Neuronal stem cell (in vitro differentiated cells): ENCODE results near the gene MFF.

Experiments
- DNase-seq: peaks from one replicate; pipeline ENCODE4 v3.0.0-alpha.2; 2013; ENCODE audit warnings: low spot score
- H2AFZ ChIP-seq: one replicate; pipeline ENCODE4 v1.6.1; 2013; ENCODE audit warnings: mild to moderate bottlenecking, low read length, inconsistent platforms
- H2AK5ac ChIP-seq: 2 replicates; pipeline ENCODE4 v1.6.1; 2013; ENCODE audit warnings: low read depth, mild to moderate bottlenecking, inconsistent platforms, low read length, moderate library complexity, mixed read lengths
- H2BK120ac ChIP-seq: 2 replicates; pipeline ENCODE4 v1.6.1; 2013; ENCODE audit warnings: low read depth, mild to moderate bottlenecking, inconsistent platforms, low read length, moderate library complexity, mixed read lengths
- H2BK12ac ChIP-seq: one replicate; pipeline ENCODE4 v1.6.1; 2013; ENCODE audit warnings: low read length, inconsistent platforms
- H2BK15ac ChIP-seq: 2 replicates; pipeline ENCODE4 v1.6.1; 2013; ENCODE audit warnings: mild to moderate bottlenecking, low read length, inconsistent platforms, mixed read lengths
- H2BK5ac ChIP-seq: one replicate; pipeline ENCODE4 v1.6.1; 2013; ENCODE audit warnings: inconsistent platforms, mild to moderate bottlenecking, low read length, moderate library complexity
- H3K14ac ChIP-seq: one replicate; pipeline ENCODE4 v1.6.1; 2013; ENCODE audit warnings: low read length, inconsistent platforms
- H3K18ac ChIP-seq: 2 replicates; pipeline ENCODE4 v1.6.1; 2013; ENCODE audit warnings: low read length, inconsistent platforms
- H3K23ac ChIP-seq: 2 replicates; pipeline ENCODE4 v1.6.1; 2013; ENCODE audit warnings: low read depth, mild to moderate bottlenecking, mixed read lengths, low read length, inconsistent platforms; ENCODE audit not compliant: poor library complexity
- H3K27ac ChIP-seq: replicated peaks from 3 replicates; pipeline ENCODE4 v1.5.1; 2013; ENCODE audit warnings: low read length, inconsistent platforms
- H3K27me3 ChIP-seq, 3 experiments: 2 replicates each; pipeline ENCODE4 v1.6.1; 2013; ENCODE audit warnings: low read length in 3 of 3, mild to moderate bottlenecking in 2 of 3, inconsistent platforms in 1 of 3, low read depth in 1 of 3, mixed read lengths in 1 of 3, moderate library complexity in 1 of 3; ENCODE audit not compliant: control insufficient read depth in 3 of 3, insufficient read depth in 3 of 3
- H3K36me3 ChIP-seq, 2 donors: replicated peaks in 1 of 2; 2 replicates each; pipeline ENCODE4 v1.6.1; 2013; ENCODE audit warnings: low read length in 2 of 2; ENCODE audit not compliant: control insufficient read depth in 2 of 2, insufficient read depth in 2 of 2
- H3K4ac ChIP-seq: 2 replicates; pipeline ENCODE4 v1.6.1; 2013; ENCODE audit warnings: inconsistent platforms, mild to moderate bottlenecking, low read length, moderate library complexity
- H3K4me1 ChIP-seq, 2 donors: 1 replicate in 1 of 2; 2 replicates in 1 of 2; pipeline ENCODE4 v1.6.1; 2013; ENCODE audit warnings: low read length in 2 of 2, low read depth in 1 of 2; ENCODE audit not compliant: control insufficient read depth in 2 of 2, insufficient read depth in 1 of 2
- H3K4me2 ChIP-seq: one replicate; pipeline ENCODE4 v1.6.1; 2013; ENCODE audit warnings: mild to moderate bottlenecking, low read length, inconsistent platforms; ENCODE audit not compliant: insufficient read depth, poor library complexity, severe bottlenecking
- H3K4me3 ChIP-seq, 2 donors: 2 replicates each; pipeline ENCODE4 v1.5.1; 2013; ENCODE audit warnings: low read length in 2 of 2, mild to moderate bottlenecking in 2 of 2, inconsistent platforms in 1 of 2, moderate library complexity in 1 of 2
- H3K79me1 ChIP-seq: one replicate; pipeline ENCODE4 v1.6.1; 2013; ENCODE audit warnings: low read depth, mild to moderate bottlenecking, inconsistent platforms, low read length, moderate library complexity
- H3K9ac ChIP-seq: one replicate; pipeline ENCODE4 v1.6.1; 2013; ENCODE audit warnings: mild to moderate bottlenecking, low read depth, low read length, inconsistent platforms; ENCODE audit not compliant: poor library complexity
- H3K9me3 ChIP-seq, 2 donors: replicated peaks in 1 of 2; 2 replicates each; pipeline versions ENCODE3 to v1.6.1; 2013; ENCODE audit warnings: low read length in 2 of 2, mild to moderate bottlenecking in 2 of 2, inconsistent platforms in 1 of 2, low read depth in 1 of 2, mixed read lengths in 1 of 2, moderate library complexity in 1 of 2; ENCODE audit not compliant: control insufficient read depth in 2 of 2, insufficient read depth in 1 of 2
- H4K8ac ChIP-seq: one replicate; pipeline ENCODE4 v1.6.1; 2013; ENCODE audit warnings: low read depth, mild to moderate bottlenecking, inconsistent platforms, low read length, moderate library complexity
- H4K91ac ChIP-seq: one replicate; pipeline ENCODE4 v1.6.1; 2013; ENCODE audit warnings: low read length, low read depth, mild to moderate bottlenecking, inconsistent platforms; ENCODE audit not compliant: poor library complexity
- WGBS, 2 donors: extraction: QIAGEN DNeasy Blood & Tissue Kit; methylation state at CpG; one replicate each; pipeline ENCODE4 v1.1.7; 2013; ENCODE audit warnings: missing lambda C conversion rate in 2 of 2, mixed read lengths in 1 of 2; ENCODE audit not compliant: insufficient read length in 2 of 2, insufficient replicate concordance in 1 of 2; ENCODE audit errors: extremely low coverage in 2 of 2; 5-methylcytosine and 5-hydroxymethylcytosine counted together

MFF gene

GRCh38 chr2:227402959-227403358 lies 77.9 kb downstream of the MFF start:
- Histone ChIP-seq H2BK15ac (no peak overlapping the region), H2AK5ac (no peak overlapping the region), H2AFZ (no peak overlapping the region), H2BK12ac (no peak overlapping the region), H3K27me3 (no peaks in the 10 kb centered on the region), H2BK5ac (no peak overlapping the region), H3K14ac (no peak overlapping the region), H4K91ac (no peak overlapping the region), H3K27ac (no peak overlapping the region), H3K4me3 (no peak overlapping the region), H3K4ac (no peak overlapping the region), H2BK120ac (no peak overlapping the region), H3K79me1 (no peaks in the 10 kb centered on the region), H3K9me3 (no peaks in the 10 kb centered on the region), H3K4me1 (peaks cover 3 to 7% of the 10 kb centered on the region in 2 donors), H3K36me3 (no peaks in the 10 kb centered on the region), H3K18ac (no peak overlapping the region), H3K9ac (no peak overlapping the region), H3K23ac (no peak overlapping the region), H3K4me2 (no peak overlapping the region), H4K8ac (no peak overlapping the region)
- no CpG with 5 or more reads among the region's 4 CpGs for WGBS, 2 donors
- DNase-seq: no peak

GRCh38 chr2:227404585-227405271 lies 79.7 kb downstream of the MFF start:
- H3K9ac ChIP-seq: no peak overlapping the region
- no peaks in the 10 kb centered on the region for H3K79me1 ChIP-seq
- no peaks in the 10 kb centered on the region for H3K36me3 ChIP-seq
- H2BK5ac ChIP-seq: no peak overlapping the region
- H3K18ac ChIP-seq: no peak overlapping the region
- H2AFZ ChIP-seq: no peak overlapping the region
- no peak overlapping the region for H3K4ac ChIP-seq
- H2AK5ac ChIP-seq: no peak overlapping the region
- H3K27ac ChIP-seq: no peak overlapping the region
- no peak overlapping the region for H3K14ac ChIP-seq
- H3K4me1 ChIP-seq: peaks cover 3 to 7% of the 10 kb centered on the region in 2 donors
- H4K8ac ChIP-seq: no peak overlapping the region
- H3K4me2 ChIP-seq: no peak overlapping the region
- H3K23ac ChIP-seq: no peak overlapping the region
- no peak overlapping the region for H2BK12ac ChIP-seq
- H2BK120ac ChIP-seq: no peak overlapping the region
- H3K27me3 ChIP-seq: no peaks in the 10 kb centered on the region
- no peak overlapping the region for H2BK15ac ChIP-seq
- no peak overlapping the region for H3K4me3 ChIP-seq
- WGBS, 2 donors: no CpG with 5 or more reads among the region's 4 CpGs
- H4K91ac ChIP-seq: no peak overlapping the region
- H3K9me3 ChIP-seq: no peaks in the 10 kb centered on the region
- no peak for DNase-seq

- Histone ChIP-seq H3K4me3 (no peak overlapping the region), H2BK5ac (no peak overlapping the region), H3K4me1 (peaks cover 3 to 7% of the 10 kb centered on the region in 2 donors), H4K91ac (no peak overlapping the region), H3K36me3 (no peaks in the 10 kb centered on the region), H2BK12ac (no peak overlapping the region), H3K14ac (no peak overlapping the region), H3K9me3 (no peaks in the 10 kb centered on the region), H2BK15ac (no peak overlapping the region), H3K27me3 (no peaks in the 10 kb centered on the region), H2AK5ac (no peak overlapping the region), H4K8ac (no peak overlapping the region), H2AFZ (peak overlapping the region; percentile 66), H3K79me1 (no peaks in the 10 kb centered on the region), H3K4ac (no peak overlapping the region), H3K27ac (no peak overlapping the region), H3K18ac (no peak overlapping the region), H3K23ac (no peak overlapping the region), H3K4me2 (no peak overlapping the region), H3K9ac (no peak overlapping the region), H2BK120ac (no peak overlapping the region)
- DNase-seq: peak; percentile 65
- no CpG with 5 or more reads among the region's 7 CpGs for WGBS, 2 donors
Observed at GRCh38 chr2:227406177-227407031, 81.4 kb downstream of the MFF start.
